ENCODE results near the gene CLSTN2.

CLSTN2 gene

GRCh38 chr3:140199008-140199407, 264.0 kb downstream of the CLSTN2 start:
- DNase-seq: no peak

GRCh38 chr3:140199743-140200142, 264.8 kb downstream of the CLSTN2 start:
- no peak for DNase-seq

- DNase-seq: no peak
Observed at GRCh38 chr3:140203510-140203909, 268.5 kb downstream of the CLSTN2 start.

GRCh38 chr3:140204271-140204984, 269.4 kb downstream of the CLSTN2 start:
- no peak for DNase-seq

- DNase-seq: no peak
Observed at GRCh38 chr3:140205598-140205997, 270.6 kb downstream of the CLSTN2 start.

- DNase-seq: no peak
Observed at GRCh38 chr3:140206196-140207040, 271.4 kb downstream of the CLSTN2 start.

GRCh38 chr3:140207541-140207940, 272.6 kb downstream of the CLSTN2 start:
- DNase-seq: no peak

GRCh38 chr3:140216249-140216648, 281.3 kb downstream of the CLSTN2 start:
- DNase-seq: no peak

GRCh38 chr3:140219291-140219690, 284.3 kb downstream of the CLSTN2 start:
- DNase-seq: no peak

GRCh38 chr3:140219923-140220452, 285.0 kb downstream of the CLSTN2 start:
- no peak for DNase-seq

- no peak for DNase-seq
Observed at GRCh38 chr3:140223197-140223596, 288.2 kb downstream of the CLSTN2 start.

GRCh38 chr3:140223631-140224030, 288.6 kb downstream of the CLSTN2 start:
- DNase-seq: no peak

GRCh38 chr3:140224307-140224706, 289.3 kb downstream of the CLSTN2 start:
- no peak for DNase-seq

- DNase-seq: no peak
Observed at GRCh38 chr3:140225996-140226395, 291.0 kb downstream of the CLSTN2 start.

- DNase-seq: no peak
Observed at GRCh38 chr3:140233702-140234101, 298.7 kb downstream of the CLSTN2 start.

- DNase-seq: no peak
Observed at GRCh38 chr3:140234256-140234655, 299.3 kb downstream of the CLSTN2 start.

- DNase-seq: no peak
Observed at GRCh38 chr3:140236836-140237501, 302.0 kb downstream of the CLSTN2 start.

GRCh38 chr3:140238646-140239314, 303.8 kb downstream of the CLSTN2 start:
- DNase-seq: no peak

GRCh38 chr3:140242818-140243276, 307.9 kb downstream of the CLSTN2 start:
- DNase-seq: no peak

GRCh38 chr3:140243575-140243974, 308.6 kb downstream of the CLSTN2 start:
- DNase-seq: no peak

GRCh38 chr3:140244893-140245292, 309.9 kb downstream of the CLSTN2 start:
- no peak for DNase-seq

- DNase-seq: no peak
Observed at GRCh38 chr3:140246578-140246977, 311.6 kb downstream of the CLSTN2 start.

- no peak for DNase-seq
Observed at GRCh38 chr3:140247775-140248174, 312.8 kb downstream of the CLSTN2 start.
